ENCODE measurements around the gene HS6ST3.

- TF ChIP-seq EZH2 (IDR thresholded peaks at IDR 0.05; ENCODE audit: low read length, missing control alignments) (no peak), CTCF (conservative IDR thresholded peaks at IDR 0.05 in 1 of 2, IDR thresholded peaks at IDR 0.05 in 1 of 2; ENCODE audit: low read depth in 1 of 2, low read length in 2 of 2) (no peak)
Measured at GRCh38 chr13:96794669-96795068, 704.8 kb downstream of the HS6ST3 start.
